Stomach (tissue), 4 donors: ENCODE data around the gene CREBBP.

Experiments used
- POLR2A ChIP-seq, 4 donors: fragments of 450-650 bp; IDR thresholded peaks; one replicate each; pipeline ENCODE4 v1.6.1; 2016; ENCODE audit warnings: antibody characterized with exemption in 4 of 4, control low read depth in 2 of 4, mild to moderate bottlenecking in 1 of 4, moderate library complexity in 1 of 4
- POLR2AphosphoS5 ChIP-seq, 3 donors: sonication (generic); formaldehyde crosslinking; IDR thresholded peaks; one replicate each; pipeline ENCODE4 v1.6.1; 2016; ENCODE audit warnings: antibody characterized with exemption in 3 of 3
- TF ChIP-seq, protein P1 (sequence below), 7 experiments: fragments of 450-650 bp in 4 of 7; fragments of 200-600 bp in 3 of 7; sonication (generic) in 3 of 7; IDR thresholded peaks; one replicate each; pipeline ENCODE4 v1.5.1; 2016 to 2019; ENCODE audit warnings: antibody characterized with exemption in 7 of 7, control low read depth in 2 of 7, mild to moderate bottlenecking in 1 of 7

DNA sequence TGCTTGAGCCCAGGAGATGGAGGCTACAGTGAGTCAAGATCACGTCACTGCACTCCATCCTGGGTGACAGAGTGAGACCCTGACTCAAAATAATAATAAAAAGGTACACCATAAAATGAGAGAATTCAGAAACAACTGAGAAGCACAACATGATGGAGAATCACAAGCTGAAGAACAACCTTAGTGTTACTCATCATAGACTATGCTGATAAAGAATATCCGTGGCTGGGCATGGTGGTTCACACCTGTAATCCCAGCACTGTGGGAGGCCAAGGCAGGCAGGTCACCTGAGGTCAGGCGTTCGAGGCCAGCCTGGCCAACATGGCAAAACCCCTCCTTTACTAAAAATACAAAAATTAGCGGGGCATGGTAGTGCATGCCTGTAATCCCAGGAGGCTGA, 16.0 kb downstream of the CREBBP start:
- TF ChIP-seq, protein P1, sequence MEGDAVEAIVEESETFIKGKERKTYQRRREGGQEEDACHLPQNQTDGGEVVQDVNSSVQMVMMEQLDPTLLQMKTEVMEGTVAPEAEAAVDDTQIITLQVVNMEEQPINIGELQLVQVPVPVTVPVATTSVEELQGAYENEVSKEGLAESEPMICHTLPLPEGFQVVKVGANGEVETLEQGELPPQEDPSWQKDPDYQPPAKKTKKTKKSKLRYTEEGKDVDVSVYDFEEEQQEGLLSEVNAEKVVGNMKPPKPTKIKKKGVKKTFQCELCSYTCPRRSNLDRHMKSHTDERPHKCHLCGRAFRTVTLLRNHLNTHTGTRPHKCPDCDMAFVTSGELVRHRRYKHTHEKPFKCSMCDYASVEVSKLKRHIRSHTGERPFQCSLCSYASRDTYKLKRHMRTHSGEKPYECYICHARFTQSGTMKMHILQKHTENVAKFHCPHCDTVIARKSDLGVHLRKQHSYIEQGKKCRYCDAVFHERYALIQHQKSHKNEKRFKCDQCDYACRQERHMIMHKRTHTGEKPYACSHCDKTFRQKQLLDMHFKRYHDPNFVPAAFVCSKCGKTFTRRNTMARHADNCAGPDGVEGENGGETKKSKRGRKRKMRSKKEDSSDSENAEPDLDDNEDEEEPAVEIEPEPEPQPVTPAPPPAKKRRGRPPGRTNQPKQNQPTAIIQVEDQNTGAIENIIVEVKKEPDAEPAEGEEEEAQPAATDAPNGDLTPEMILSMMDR (IDR thresholded peaks at IDR 0.05): no peak
- no peak for TF ChIP-seq POLR2A (IDR thresholded peaks at IDR 0.05)
- no peak for TF ChIP-seq POLR2AphosphoS5 (IDR thresholded peaks at IDR 0.05)
